ENCODE data around the gene ATAD2B. TPM values are rescaled to one million over a fixed set of nuclear protein-coding genes. Genes with fewer than 3 reads are reported as not detected.

The ATAD2B gene
- total RNA-seq, 1 donor from 2014 or later = 38.3 TPM

GRCh38 chr2:23836971-23837565, 89.9 kb downstream of the ATAD2B start:
- Mint-ChIP-seq H3K27me3 (no peaks in the 10 kb centered on the region), H3K9me3 (ENCODE audit: low read depth) (no peaks in the 10 kb centered on the region), H3K4me1 (ENCODE audit: low read depth) (no peaks in the 10 kb centered on the region), H3K36me3 (ENCODE audit: insufficient read depth) (peaks cover 16% of the 10 kb centered on the region), H3K27ac (no peak overlapping the region), H3K4me3 (ENCODE audit: low read depth) (no peak overlapping the region)
- DNase-seq (ENCODE audit: low spot score, unreplicated experiment) = no peak
- TF ChIP-seq, protein P1, sequence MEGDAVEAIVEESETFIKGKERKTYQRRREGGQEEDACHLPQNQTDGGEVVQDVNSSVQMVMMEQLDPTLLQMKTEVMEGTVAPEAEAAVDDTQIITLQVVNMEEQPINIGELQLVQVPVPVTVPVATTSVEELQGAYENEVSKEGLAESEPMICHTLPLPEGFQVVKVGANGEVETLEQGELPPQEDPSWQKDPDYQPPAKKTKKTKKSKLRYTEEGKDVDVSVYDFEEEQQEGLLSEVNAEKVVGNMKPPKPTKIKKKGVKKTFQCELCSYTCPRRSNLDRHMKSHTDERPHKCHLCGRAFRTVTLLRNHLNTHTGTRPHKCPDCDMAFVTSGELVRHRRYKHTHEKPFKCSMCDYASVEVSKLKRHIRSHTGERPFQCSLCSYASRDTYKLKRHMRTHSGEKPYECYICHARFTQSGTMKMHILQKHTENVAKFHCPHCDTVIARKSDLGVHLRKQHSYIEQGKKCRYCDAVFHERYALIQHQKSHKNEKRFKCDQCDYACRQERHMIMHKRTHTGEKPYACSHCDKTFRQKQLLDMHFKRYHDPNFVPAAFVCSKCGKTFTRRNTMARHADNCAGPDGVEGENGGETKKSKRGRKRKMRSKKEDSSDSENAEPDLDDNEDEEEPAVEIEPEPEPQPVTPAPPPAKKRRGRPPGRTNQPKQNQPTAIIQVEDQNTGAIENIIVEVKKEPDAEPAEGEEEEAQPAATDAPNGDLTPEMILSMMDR (IDR thresholded peaks at IDR 0.05; ENCODE audit: unreplicated experiment) = no peak

- Mint-ChIP-seq H3K9me3 (ENCODE audit: low read depth) (no peaks in the 10 kb centered on the region), H3K36me3 (ENCODE audit: insufficient read depth) (peaks cover 15% of the 10 kb centered on the region), H3K4me1 (ENCODE audit: low read depth) (no peaks in the 10 kb centered on the region), H3K27ac (no peak overlapping the region), H3K4me3 (ENCODE audit: low read depth) (no peak overlapping the region), H3K27me3 (no peaks in the 10 kb centered on the region)
- DNase-seq (ENCODE audit: low spot score, unreplicated experiment) = no peak
- TF ChIP-seq, protein P1 (IDR thresholded peaks at IDR 0.05; ENCODE audit: unreplicated experiment) = no peak
Observed at GRCh38 chr2:23836505-23836904, 90.4 kb downstream of the ATAD2B start.

- no peak overlapping the region for H3K27ac Mint-ChIP-seq
Observed at GRCh38 chr2:23835988-23836387, 90.9 kb downstream of the ATAD2B start.

GRCh38 chr2:23835423-23835822, 91.5 kb downstream of the ATAD2B start:
- Mint-ChIP-seq H3K4me1 (ENCODE audit: low read depth) (no peaks in the 10 kb centered on the region), H3K27ac (no peak overlapping the region)
- no peak for DNase-seq (ENCODE audit: low spot score, unreplicated experiment)

More at GRCh38 chr2:23835988-23836387, 90.9 kb downstream of the ATAD2B start:
- peaks cover 15% of the 10 kb centered on the region for H3K36me3 Mint-ChIP-seq (ENCODE audit: insufficient read depth)
- H3K4me3 Mint-ChIP-seq (ENCODE audit: low read depth) = no peak overlapping the region
- DNase-seq (ENCODE audit: low spot score, unreplicated experiment) = no peak
- H3K9me3 Mint-ChIP-seq (ENCODE audit: low read depth) = no peaks in the 10 kb centered on the region
- TF ChIP-seq, protein P1 (IDR thresholded peaks at IDR 0.05; ENCODE audit: unreplicated experiment) = no peak
- no peaks in the 10 kb centered on the region for H3K4me1 Mint-ChIP-seq (ENCODE audit: low read depth)
- H3K27me3 Mint-ChIP-seq = no peaks in the 10 kb centered on the region

GRCh38 chr2:23828986-23829385, 97.9 kb downstream of the ATAD2B start:
- H3K4me3 Mint-ChIP-seq (ENCODE audit: low read depth) = no peak overlapping the region
- no peaks in the 10 kb centered on the region for H3K9me3 Mint-ChIP-seq (ENCODE audit: low read depth)
- TF ChIP-seq, protein P1 (IDR thresholded peaks at IDR 0.05; ENCODE audit: unreplicated experiment) = no peak
- no peak overlapping the region for H3K27ac Mint-ChIP-seq
- peaks cover 5% of the 10 kb centered on the region for H3K36me3 Mint-ChIP-seq (ENCODE audit: insufficient read depth)
- H3K4me1 Mint-ChIP-seq (ENCODE audit: low read depth) = no peaks in the 10 kb centered on the region
- no peaks in the 10 kb centered on the region for H3K27me3 Mint-ChIP-seq
- no peak for DNase-seq (ENCODE audit: low spot score, unreplicated experiment)

More at GRCh38 chr2:23835423-23835822, 91.5 kb downstream of the ATAD2B start:
- H3K4me3 Mint-ChIP-seq (ENCODE audit: low read depth) = no peak overlapping the region
- no peaks in the 10 kb centered on the region for H3K27me3 Mint-ChIP-seq
- H3K9me3 Mint-ChIP-seq (ENCODE audit: low read depth) = no peaks in the 10 kb centered on the region
- peaks cover 12% of the 10 kb centered on the region for H3K36me3 Mint-ChIP-seq (ENCODE audit: insufficient read depth)
- TF ChIP-seq, protein P1 (IDR thresholded peaks at IDR 0.05; ENCODE audit: unreplicated experiment) = no peak

All from progenitor cell of endocrine pancreas (in vitro differentiated cells).